Muscle of back (tissue), 13 donors: ENCODE results near the gene RTN1. TPM values are rescaled to one million over a fixed set of nuclear protein-coding genes. Genes with fewer than 3 reads are reported as not detected.

Experiments
- DNase-seq, 3 donors: peaks; one replicate each; pipeline versions ENCODE4 v3.0.0 to v3.0.0-alpha.2; 2013
- long read RNA-seq, 9 donors: transcript quantifications; one replicate each; lab custom pipeline, GENCODE V29; 2026
- polyA plus RNA-seq, 10 donors: library from polyadenylated mRNA; unstranded; fragments of 120-200 nt; gene quantifications; one replicate each; pipeline ENCODE4 v1.2.1, GENCODE V29; 2013; ENCODE audit not compliant: insufficient read length in 10 of 10

Gene RTN1, protein sequence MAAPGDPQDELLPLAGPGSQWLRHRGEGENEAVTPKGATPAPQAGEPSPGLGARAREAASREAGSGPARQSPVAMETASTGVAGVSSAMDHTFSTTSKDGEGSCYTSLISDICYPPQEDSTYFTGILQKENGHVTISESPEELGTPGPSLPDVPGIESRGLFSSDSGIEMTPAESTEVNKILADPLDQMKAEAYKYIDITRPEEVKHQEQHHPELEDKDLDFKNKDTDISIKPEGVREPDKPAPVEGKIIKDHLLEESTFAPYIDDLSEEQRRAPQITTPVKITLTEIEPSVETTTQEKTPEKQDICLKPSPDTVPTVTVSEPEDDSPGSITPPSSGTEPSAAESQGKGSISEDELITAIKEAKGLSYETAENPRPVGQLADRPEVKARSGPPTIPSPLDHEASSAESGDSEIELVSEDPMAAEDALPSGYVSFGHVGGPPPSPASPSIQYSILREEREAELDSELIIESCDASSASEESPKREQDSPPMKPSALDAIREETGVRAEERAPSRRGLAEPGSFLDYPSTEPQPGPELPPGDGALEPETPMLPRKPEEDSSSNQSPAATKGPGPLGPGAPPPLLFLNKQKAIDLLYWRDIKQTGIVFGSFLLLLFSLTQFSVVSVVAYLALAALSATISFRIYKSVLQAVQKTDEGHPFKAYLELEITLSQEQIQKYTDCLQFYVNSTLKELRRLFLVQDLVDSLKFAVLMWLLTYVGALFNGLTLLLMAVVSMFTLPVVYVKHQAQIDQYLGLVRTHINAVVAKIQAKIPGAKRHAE
- 1 to 10 TPM; 1.4 to 4.9 (median 2.5) TPM for polyA plus RNA-seq
- long read RNA-seq, donor 1, partial matches to known transcripts = 0 of 3 reads
- long read RNA-seq, donor 1, other reads (novel, unspliced or antisense) = 0 of 3 reads
- long read RNA-seq, donor 2 = 0 reads
- long read RNA-seq, donor 3 = 0 reads
- long read RNA-seq, donor 4, partial matches to known transcripts = 0 of 2 reads
- long read RNA-seq, donor 4, other reads (novel, unspliced or antisense) = 0 of 2 reads
- long read RNA-seq, donor 5 = 0 reads
- long read RNA-seq, donor 6, partial matches to known transcripts = 0 of 2 reads
- long read RNA-seq, donor 6, other reads (novel, unspliced or antisense) = 0 of 2 reads
- long read RNA-seq, donor 7 = 0 reads
- long read RNA-seq, donor 8 = 0 reads
- long read RNA-seq, donor 9 = 0 reads

DNA sequence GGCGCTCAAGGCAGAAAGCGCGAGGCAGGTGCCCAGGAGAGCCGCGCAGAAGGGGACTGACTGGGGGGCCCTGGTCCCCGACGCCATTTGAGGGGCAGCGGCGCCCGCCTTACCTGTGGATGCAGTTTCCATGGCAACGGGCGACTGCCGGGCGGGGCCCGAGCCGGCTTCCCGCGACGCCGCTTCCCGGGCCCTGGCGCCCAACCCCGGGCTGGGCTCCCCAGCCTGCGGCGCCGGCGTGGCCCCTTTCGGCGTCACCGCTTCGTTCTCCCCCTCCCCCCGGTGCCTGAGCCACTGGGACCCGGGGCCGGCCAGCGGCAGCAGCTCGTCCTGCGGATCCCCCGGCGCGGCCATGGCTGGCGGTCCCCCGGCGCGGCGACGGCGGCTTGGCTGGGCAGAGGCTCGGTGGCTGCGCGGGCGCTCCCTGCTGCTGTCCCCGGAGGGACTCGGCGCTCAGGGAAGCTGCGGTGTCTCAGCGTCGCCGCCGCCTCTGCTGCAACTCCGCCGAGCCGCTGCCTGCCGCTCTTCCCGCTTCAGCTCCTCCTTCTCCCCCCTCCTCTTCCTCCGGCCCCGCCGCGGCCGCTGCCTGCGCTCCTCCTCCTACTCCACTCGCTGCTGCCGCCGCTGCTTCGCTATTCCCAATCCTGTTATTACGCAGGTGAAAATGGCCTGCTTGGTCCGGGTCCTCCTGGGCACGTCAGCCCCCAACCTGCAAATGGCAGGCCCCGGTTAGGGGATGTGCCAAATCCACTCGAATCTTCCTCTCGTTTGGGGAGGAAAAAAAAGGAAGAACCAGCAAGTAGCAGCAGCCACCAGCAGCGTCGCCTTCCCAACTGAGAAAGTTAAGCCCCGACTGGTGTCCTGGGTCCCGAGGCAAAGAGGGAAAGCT is at the start of gene RTN1:
Gene RTN1 (minus strand): TSS at position 500 of the 889 bp plus-strand sequence. CDS start 146 bp downstream, at position 354.
- DNase-seq = peak; percentile 28 to 83 (median 46)

DNA sequence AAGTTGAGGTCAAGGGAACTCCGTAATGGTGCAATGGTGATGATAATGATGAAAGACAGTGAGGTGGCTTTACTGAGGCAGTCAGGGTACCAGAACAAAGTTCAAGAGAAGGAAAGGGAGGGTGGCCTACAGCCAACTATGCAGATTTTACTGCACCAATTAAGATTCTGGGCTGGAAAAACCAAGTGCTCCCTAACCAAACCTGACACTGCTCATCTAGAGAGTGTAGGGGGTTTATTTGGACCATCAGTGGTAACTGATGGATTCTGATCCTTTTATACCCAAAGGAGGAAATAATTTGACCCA is 49.8 kb upstream of the RTN1 start:
- DNase-seq = no peak

DNA sequence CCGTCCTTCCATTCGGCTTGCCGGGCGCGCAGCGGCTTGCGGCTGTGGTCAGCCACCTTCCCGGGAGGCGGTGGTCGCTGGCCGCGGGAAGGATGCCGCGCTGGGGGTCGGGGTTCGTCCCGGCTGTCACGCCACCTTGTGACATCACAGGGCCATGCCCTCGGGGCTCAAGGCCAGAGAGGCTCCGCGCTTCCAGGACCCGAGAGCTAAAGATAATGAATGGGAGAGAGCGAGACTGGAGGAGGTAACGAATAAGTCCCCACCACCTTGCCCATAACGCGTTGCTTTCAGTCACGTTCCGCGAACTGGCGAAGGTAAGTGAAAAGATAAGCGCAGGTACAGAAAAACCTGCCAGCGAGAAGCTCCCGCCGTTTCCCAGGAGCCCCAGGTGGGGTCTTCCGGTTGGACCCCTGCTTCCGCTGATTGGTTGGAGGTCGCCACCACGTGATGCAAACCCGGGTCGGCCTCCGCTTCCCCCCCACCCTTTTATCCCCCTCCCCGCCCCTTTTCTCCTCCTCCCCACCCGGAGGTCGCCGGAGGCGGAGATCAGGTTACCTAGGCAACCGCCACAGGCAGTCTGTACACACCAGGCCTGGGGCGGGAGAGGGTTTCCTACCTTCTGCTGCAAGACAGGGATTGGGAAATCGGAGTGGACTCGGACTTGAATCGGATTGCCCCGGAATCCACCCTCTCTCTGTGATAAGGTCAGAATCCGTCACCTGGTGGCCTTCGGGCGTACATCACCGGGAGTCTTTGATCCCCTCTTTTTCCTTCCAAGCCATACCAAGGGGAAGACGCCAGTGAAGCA is 49.2 kb upstream of the RTN1 start, which contains the start of gene LRRC9:
Gene LRRC9 (plus strand): TSS at position 575 of the 808 bp plus-strand sequence.
- DNase-seq = peak in 2 of 3 donors; percentile 45 to 71

DNA sequence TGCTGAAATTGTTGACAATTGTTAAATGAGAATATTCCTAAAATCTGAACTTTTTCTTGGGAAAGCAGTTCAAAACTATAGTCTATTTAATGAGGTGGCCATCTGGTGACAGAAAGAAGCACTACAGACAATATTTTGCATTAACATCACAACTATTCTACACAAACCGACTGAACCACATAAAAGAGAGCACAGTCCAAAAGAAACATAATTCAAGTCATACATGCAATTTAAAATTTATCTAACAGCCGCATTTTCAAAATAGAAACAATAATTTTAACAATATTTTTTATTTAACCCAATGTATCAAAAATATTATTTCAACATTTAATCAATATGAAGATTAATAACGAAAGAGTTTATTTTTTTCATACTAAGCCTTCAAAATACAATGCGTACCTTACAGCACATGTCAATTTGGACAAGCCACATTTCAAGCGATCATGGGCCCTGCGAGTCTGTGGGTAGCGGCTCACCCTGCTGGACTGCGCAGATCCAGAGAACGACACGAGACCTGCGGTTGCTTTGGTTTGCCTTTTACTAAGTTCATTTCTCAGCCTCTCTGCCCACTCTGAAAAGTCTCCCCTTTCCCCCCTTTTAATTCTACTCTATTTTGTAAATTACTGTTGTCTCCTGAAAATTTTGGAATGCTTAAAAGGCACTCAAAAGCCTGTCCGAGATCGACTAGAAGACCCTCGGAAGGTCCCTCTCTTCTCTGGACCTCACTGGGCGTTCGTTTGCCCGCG is 48.4 kb upstream of the RTN1 start:
- DNase-seq = peak; percentile 22 to 63 (median 23)

DNA sequence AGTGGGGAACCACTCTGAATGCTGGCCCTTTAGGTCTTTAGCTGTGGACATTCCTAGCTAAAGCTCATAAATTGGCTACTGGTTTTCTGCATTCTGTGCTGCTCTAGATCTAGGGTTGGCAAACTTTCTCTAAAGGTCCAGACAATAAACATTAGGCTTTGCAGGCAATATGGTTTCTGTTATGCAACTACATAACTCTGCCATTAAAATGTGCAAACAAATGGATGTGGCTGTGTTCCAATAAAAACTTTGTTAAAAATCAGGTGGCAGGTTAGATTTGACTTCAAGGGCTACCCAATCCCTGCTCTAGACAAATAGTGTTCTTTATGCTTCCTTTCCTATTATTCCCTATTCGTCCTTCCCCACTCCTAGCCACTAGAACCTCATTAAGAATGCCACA is 42.6 kb upstream of the RTN1 start:
- DNase-seq = no peak

DNA sequence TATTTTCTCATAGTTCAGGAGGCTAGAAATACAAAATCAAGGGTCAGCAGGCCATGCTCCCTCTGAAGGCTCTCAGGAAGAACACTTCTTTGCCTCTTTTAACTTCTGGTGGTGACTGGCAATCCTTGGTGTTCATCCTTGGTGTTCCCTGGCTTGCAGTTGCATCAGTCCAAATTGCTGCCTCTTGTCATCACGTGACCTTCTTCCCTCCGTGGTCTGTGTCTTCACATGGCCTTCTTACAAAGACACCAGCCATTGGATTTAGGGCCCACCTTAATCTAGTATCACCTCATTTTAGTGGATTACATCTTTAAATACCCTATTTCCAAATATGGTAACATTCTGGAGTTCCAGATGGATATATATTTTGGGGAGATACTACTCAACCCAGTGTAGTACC is 41.9 kb upstream of the RTN1 start:
- DNase-seq = no peak

DNA sequence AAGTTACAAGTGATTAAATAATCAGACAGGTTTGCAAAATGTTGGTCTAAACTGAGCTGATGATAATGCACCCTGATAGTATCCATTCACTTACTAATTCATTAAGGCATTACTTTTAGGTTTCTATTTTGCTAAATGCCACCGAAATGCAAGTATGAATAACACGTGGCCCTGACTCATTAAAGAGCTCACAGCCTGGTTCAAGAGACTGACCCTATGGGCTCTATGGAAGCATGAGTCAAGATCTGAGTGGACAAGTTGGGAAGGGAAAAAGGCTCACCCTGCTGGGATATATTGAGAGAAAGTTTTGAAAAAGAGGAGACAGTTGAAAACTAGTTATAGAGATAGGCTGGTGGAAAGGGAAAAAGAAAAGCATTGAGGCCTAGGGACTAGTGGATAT is 34.6 kb upstream of the RTN1 start:
- no peak for DNase-seq

DNA sequence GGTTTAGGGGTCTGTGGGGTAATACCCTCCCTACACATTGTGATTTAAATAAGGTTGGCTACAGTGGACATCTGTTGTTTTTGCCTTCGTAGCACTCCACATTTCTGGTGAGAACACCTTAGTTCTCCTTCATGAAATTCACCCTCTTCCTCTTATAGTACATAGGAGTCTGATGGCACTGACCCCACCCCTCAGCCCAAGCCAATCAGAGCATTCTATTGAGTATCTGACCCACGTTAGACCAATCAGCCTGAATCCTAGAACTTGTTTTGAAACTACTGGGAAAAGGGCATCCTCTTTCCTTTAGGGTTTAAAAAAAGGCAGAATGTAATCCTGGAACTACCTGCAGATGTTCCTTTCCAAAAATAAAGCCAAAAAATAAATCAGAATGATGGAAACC is 33.6 kb upstream of the RTN1 start:
- no peak for DNase-seq

DNA sequence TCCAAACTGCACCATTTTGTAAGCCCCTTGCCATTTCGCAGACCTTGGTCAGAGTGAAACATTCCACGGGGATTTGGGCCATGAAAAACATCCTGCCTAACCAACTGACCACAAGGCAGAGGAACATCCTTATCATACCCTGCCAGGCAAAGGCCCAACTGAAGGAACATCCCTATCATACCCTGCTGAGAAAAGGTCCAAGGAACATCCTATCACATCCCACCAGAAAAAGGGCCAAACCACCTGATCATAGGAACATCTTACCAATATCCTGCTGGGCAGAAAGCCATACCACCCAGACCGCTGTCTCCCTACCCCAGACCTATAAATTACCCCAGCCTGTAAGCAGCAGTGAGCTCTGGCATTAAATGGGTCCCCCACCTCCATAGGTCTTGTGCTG is 30.0 kb upstream of the RTN1 start:
- no peak for DNase-seq

DNA sequence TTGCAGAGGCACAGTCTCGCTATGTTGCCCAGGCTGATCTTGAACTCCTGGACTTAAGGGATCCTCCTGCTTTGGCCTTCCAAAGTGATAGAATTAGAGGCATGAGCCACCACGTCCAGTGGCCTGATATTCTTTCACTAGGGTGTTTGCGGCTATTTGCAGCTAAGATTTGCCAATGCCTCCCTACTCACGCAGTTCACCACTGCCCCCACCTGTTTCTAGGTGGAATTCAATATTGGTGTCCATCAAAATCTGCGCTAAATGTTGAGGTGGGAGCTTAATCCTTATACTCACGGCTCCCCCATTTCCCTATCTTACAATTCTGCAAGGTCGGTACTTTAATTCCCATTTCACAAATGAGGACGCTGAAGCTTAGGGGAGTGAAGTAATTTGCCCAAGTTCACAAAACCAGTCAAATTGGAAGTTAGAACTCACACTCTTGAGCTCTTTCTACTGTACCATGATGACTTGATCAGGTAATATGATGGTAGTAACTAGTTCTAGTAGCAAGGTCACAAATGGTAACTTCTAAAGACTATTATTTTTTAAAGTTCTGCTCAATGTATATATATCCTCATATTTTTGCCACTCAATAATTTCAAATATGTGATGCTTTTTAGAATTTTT is 27.3 kb upstream of the RTN1 start:
- peak; percentile 16 to 47 (median 20) for DNase-seq

DNA sequence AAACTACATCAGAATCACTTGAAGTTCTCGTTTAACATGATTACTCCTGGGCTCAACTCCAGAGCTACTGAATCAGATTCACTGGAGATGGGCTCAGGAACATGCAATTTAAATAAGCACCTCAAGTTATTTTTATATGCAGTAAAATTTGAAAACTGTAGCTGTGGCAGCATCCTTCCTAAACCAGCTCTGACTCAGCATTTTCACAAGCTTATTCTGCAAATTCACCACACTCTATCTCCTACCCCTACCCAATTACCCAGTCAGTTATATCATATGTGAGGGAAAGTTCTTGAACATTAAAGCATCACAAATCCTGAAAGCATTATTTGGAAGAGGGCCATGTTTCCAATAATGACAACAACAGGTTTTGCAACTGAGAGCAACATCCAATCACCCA is 25.1 kb upstream of the RTN1 start:
- DNase-seq = no peak

DNA sequence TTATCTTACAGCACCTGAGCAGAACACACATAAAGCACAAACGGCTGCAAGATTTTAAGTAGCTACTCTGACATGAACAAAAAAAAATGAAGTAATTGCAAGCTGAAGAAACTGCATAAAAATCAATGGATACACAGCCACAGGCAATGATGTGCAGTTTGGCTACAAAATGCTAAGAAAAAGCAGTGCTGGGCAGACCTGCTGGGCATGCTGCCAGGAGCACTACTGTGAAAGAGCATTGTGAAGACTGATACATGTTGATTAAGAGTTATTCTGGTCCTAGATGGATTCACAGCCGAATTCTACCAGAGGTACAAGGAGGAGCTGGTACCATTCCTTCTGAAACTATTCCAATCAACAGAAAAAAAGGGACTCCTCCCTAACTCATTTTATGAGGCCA is 20.1 kb upstream of the RTN1 start:
- no peak for DNase-seq

DNA sequence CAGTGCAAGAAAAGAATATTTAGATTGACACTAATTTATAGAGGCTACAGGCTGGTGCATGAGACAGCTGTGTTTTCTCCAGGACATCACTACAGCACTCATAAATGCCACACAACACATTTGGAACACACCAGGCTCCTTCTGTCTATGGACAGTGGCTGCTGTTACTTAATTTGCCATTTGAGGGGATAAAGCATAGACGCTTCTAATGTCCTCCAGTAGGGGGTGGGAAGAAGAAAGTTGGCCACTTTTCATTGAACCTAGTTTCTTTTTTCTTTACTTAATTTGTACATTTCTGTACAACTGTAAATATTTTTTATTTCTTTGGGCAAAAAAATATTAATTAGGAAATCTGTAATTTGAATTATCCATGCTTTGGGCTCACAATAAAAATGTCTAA is 12.4 kb upstream of the RTN1 start:
- no peak for DNase-seq

DNA sequence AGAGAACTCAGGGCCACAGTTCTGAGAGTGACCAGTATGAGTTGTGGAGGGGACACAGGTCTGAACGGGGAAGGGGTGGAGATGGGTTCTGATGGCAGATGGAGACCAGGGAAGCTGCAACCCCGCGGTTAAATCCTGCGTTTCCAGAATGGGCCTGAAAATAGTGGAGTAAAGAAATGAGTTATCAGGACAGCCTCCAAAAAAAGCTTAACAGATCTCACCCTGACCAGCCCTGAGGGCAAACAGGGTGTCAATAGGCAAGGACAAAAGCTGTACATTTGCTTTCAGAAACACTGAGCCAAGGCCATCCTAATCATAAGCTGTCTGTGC is 555 bp upstream of the RTN1 start:
- DNase-seq = no peak

DNA sequence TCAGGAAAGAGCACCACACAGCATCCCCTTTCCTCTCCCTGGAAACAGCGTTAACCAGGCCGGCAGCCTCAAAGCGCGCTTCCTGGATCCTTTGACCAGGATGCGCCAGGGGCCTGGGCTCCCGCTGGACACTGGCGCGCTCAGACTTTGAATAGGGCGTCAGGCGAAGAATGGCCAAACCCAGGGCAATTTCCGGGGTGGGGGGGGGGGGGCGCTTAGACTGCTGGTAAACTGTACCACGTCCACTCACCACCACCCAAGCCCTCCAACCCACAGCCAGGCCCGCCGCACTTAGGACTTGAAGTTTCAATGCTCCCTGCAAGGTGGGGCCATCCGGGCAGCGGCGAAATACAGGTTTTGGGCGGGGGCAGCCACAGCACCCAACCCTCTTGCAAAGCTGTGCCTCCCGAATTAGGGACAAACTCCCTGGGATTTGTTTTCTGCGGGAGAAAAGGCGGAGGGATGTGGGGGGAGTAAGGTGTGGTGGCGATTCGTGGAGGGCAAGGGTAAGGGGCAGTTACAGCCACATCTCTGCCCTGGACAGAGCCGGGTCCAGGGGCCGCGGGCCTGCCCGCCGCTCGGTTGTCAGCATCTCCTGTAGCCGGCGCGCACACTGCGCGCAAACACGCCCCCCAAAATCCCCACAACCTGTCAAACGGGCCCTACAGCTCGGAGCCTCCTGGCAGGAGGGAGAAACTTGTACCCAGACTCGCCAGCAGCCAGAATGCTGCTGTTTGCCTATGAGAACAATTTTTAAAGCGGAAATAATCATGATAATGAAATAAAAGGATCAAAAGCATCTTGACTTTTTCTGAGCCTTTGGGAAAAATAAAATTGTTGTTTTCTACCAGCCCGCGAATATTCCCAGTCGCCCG is 958 bp downstream of the RTN1 start:
- DNase-seq = peak in 1 of 3 donors; percentile 17

DNA sequence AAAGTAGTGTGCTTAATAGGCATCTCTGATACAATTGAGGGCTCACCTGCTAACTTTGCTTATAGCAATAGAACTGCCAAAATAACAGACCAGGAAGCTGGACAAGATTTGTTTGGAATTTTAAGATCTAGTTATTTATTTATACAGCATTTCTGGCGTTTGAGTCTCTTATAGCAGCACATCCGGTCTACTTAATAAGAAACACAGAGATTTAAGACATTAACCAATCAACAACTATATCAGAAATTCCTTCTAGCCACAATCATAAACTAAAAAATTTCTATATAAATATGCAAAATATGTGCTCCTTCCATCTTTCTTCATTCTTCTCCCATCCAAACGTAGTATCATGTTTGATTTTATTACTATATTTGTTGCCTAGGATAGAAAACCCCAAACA is 2.6 kb downstream of the RTN1 start:
- no peak for DNase-seq

DNA sequence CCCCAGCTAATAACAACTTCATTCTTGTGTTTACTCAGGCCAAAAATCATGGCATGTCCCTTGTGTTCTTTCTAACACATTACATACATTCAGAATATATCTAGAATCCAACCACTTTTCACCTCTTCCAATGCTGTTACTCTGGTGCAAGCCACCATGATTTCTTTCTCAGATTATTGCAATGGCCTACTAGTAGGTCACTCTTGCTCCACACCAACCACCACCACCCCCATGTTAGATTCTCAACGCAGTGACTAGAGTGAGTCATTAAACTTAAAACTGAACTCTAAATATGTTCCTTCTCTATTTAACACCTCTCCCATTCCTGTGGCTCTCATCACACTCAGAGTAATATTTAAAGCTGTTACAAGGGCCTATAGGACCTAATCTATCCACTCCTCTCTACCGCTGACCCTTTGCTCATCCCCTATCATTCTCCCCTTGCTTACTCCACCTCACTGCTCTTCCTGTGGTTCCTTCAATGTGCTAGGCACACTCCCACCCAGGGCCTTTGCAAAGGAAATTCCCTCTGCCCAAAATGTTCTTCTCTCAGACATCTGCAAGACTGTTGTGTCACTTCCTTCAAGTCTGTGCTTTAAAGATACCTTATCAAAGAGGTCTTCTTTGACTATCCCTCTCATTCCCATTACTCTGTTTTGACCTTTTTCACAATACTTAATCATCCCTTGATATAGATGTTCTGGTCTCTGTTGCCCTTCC is 6.6 kb downstream of the RTN1 start:
- no peak for DNase-seq

DNA sequence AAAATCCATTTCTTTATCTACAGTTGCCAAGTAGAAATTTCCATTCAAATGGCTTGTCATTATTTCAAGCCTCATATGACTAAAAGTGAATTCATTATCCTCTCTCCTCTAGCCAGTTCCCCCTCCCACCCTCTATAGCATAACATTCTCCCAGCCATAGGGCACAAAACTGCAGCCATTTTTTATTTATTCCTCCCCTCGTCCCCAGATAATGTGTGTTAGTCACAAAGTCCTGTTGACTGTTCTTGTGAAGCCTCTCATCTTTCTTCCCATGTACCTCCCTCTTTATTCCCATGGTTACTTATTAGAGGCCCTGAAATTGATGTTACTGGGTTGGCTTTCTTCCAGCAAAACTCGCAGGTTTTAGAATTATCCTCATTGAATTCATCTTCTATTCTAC is 13.2 kb downstream of the RTN1 start:
- no peak for DNase-seq
